ENCODE measurements around the gene ACSBG1.

ACSBG1 gene, protein sequence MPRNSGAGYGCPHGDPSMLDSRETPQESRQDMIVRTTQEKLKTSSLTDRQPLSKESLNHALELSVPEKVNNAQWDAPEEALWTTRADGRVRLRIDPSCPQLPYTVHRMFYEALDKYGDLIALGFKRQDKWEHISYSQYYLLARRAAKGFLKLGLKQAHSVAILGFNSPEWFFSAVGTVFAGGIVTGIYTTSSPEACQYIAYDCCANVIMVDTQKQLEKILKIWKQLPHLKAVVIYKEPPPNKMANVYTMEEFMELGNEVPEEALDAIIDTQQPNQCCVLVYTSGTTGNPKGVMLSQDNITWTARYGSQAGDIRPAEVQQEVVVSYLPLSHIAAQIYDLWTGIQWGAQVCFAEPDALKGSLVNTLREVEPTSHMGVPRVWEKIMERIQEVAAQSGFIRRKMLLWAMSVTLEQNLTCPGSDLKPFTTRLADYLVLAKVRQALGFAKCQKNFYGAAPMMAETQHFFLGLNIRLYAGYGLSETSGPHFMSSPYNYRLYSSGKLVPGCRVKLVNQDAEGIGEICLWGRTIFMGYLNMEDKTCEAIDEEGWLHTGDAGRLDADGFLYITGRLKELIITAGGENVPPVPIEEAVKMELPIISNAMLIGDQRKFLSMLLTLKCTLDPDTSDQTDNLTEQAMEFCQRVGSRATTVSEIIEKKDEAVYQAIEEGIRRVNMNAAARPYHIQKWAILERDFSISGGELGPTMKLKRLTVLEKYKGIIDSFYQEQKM

DNA sequence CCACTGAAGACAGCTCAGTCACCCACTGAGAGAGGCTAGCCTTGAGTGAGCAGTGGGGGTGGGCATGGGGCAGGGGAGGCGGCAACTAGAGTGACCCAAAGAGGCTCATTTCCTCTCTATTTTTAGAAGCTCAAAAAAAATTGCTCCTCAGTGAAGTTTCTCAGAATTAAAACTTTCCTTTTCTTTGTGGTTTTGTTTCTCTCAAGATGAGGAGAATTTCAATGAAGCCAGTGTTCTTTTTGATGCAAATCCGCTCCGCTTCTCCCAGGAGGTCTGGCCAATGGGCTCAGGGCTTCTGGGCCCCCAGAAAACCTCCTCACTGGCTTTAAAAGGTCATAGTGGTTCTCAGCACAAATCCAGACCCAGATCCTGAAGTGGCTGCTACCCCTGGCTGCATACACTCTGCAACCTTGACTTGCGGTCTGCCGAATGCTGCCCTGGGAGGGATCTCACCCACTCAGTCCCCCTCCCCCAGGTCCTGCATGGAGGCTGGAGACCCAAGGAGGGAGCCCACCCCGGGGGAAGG is at the start of gene ACSBG1:
TSS of gene ACSBG1 (minus strand) at position 51 of the 526 bp plus-strand sequence. CDS start 64 bp downstream, outside the sequence.
- DNase-seq = no peak

DNA sequence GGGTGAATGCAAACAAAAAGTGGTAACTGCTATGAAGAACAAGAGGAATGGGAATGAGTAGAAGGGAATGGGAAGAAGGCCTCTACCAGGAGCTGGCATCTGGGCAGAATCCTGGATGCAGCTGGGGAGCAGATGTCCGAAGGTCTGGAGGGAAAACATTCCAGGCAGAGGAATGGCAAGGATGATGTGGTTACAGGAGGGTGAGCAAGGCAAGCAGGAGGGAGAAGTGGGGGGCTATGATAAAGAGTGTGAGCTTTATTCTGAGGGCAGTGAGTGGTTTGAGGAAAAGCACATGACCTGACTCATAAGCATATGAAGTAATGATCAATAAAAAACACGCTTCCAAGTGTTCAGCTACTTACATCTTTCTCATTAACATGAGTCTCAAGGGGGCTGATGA is 48.0 kb upstream of the ACSBG1 start:
- no peak for DNase-seq

GRCh38 chr15:78280319-78281072 is 46.1 kb upstream of the ACSBG1 start:
- no peak for DNase-seq

- peak; percentile 75 for DNase-seq
Observed at GRCh38 chr15:78276064-78276943, 41.9 kb upstream of the ACSBG1 start.

- DNase-seq = no peak
Observed at GRCh38 chr15:78274994-78275393, 40.6 kb upstream of the ACSBG1 start.

GRCh38 chr15:78272776-78273175 is 38.4 kb upstream of the ACSBG1 start:
- no peak for DNase-seq

DNA sequence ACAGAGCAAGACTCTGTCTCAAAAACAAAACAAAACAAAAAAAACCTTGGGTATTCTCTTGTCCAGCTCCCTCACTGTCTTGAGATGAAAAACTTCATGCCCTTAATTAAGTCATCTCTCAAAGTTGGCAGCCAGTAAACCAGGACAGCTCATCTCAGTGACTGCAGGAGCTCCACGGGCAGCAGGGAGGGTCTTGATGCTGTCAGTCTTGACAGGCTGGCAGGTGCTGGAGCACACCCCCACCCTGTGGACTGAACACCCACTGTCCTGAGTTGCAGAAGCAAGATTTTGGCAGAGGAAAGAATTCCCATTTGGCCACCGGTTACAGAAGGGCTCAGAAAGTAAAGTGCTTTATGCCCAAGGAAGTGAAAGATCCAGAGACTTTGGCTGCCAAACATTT is 38.0 kb upstream of the ACSBG1 start:
- no peak for DNase-seq

DNA sequence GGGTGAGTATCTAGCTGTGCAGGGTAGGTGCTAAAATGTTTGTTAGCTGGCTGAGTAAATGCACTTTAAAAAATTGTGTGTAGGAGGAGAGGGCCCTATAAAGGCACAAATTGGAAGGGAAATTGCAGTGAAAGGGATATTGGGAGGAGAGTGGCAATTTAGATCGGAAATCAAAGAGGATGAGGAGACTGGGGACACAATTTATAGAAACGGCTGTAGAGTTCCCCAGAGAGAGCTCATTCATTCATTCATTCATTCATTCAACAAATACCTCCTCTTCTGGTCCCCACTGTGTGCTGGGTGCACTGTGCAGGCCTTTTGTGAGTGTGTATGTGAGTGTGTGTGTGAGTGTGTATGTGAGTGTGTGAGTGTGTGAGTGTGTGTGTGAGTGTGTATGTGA is 32.4 kb upstream of the ACSBG1 start:
- DNase-seq = no peak

- no peak for DNase-seq
Observed at GRCh38 chr15:78266229-78266628, 31.9 kb upstream of the ACSBG1 start.

GRCh38 chr15:78265752-78266224 is 31.4 kb upstream of the ACSBG1 start:
- DNase-seq = no peak

GRCh38 chr15:78265137-78265460 is 30.7 kb upstream of the ACSBG1 start:
- DNase-seq = no peak

DNA sequence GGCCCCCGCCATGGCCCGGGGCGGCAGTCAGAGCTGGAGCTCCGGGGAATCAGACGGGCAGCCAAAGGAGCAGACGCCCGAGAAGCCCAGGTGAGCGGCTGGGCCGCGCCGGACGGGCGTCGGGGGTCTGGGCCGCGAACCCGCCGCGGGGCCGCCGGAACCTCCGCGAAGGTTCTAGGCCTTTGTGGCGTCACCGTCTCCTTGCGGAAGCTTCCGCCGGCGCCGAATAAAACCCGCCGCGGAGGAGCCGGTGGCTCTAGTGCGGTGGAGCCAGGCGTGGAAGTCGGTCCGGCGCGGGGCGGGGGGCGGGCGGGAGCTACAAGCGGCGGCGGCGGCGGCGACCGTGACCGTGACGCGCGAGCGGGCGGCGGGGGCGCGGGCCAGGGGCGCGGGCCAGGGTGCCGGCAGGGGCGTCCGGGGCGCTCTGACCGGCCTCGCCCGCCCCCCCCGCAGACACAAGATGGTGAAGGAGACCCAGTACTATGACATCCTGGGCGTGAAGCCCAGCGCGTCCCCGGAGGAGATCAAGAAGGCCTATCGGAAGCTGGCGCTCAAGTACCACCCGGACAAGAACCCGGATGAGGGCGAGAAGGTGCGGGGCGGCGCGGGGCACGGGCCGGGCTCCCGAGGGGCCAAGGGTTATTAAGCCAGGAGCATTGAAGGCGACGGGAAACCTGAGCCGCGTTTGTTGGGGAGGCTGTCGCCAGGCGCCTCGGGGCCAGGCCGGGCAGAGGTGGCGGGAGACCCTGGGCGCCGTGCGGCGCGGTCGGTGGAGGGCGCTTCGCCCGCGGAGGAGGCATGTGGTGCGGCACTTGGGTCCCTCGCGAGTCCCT is 30.2 kb upstream of the ACSBG1 start, which contains the start of gene DNAJA4:
TSS of gene DNAJA4 (plus strand) at position 259 of the 833 bp plus-strand sequence. CDS start at position 461, 202 bp downstream.
- no peak for DNase-seq

DNA sequence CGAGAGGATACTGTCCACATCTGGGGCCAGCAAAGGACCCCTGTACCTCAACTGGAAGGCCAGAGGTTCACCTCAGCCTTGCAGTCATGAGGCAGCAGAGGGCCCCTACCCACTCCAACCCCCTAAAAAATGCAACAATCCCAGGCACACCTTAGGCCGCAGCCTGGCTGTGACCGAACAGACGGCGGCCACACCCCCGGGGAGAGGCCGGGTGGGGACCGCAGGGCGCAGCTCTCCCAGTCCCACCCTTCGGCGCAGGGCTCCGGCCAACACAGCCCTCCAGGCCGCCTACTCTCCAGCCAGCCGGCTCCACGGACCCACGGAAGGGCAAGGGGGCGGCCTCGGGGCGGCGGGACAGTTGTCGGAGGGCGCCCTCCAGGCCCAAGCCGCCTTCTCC is 29.5 kb upstream of the ACSBG1 start:
- DNase-seq = no peak

DNA sequence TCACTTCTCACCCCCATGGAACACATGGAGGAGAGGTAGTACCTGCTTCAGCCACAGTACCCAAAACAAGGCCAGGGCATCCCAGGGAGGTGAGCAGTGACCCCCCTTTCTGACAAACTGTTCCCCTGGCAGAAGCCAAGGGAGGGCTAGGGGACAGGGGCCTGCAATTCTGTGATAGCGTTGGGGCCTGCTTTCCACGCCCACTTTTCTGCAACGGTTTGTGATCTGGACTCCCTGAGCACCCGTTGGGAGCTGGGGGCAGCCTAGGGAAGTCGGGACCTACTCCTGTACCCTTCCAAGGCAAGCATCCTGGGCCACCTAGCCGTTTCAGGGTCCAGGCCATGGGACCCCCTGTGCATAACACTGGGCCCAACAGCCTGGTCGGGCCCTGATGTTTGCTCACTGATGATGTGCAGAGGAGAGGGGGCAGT is 29.0 kb upstream of the ACSBG1 start:
- no peak for DNase-seq

DNA sequence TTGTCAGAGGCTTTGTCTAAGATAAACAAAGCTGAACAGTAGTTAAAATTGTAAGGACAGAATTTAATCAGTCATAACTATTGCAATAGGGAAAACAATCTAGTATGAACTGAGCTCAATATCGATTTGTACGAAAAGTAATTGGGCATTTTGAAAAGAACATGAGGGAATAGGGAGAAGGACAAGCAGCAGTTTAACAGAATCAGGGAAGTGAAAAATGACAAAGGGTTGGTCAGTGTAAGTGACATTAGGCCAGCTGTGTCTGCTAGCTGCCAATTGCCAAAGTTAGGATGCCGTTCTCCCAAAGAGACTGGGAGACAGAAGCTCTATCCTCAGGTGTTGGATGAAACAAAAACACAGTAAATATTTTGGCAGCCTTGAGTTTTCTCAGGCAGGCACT is 26.7 kb upstream of the ACSBG1 start:
- no peak for DNase-seq

GRCh38 chr15:78260489-78260888 is 26.1 kb upstream of the ACSBG1 start:
- DNase-seq = no peak

DNA sequence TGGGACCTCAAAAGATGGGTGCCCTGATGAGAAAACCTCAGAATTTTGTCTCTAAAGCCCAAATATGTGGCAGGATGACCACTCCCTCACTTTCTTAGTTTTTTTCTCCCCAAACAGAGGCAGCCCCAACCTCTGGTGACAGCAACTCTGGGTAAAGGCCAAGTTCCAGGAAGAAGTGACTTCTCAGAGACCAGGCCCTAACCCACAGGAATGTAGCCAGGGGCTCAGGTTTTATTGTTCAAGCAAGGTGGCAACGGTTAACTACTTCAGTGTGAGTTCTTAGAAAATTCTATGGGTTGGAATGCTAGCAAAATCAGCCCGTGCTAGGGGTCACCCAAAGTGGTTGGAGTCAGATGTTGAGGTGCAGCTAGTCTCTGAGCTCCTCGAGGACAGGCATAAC is 24.9 kb upstream of the ACSBG1 start:
- DNase-seq = no peak

GRCh38 chr15:78257681-78258080 is 23.3 kb upstream of the ACSBG1 start:
- DNase-seq = no peak

DNA sequence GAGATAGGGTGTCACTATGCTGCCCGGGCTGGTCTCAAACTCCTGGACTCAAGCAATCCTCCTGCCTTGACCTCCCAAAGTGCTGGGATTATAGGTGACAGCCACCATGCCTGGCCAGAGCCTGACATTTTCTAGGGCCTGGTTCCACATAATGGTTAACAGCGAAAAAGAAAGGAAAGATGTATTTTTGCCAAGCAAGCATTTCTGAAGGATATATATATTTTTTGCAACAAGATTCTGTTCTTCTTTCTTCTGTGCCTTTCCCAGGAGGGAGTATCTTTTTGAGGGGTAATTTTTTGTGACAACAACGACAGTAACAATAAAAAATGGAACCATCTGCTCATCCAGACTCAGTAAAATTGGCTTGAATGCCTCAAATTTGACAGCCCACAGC is 21.7 kb upstream of the ACSBG1 start:
- no peak for DNase-seq

DNA sequence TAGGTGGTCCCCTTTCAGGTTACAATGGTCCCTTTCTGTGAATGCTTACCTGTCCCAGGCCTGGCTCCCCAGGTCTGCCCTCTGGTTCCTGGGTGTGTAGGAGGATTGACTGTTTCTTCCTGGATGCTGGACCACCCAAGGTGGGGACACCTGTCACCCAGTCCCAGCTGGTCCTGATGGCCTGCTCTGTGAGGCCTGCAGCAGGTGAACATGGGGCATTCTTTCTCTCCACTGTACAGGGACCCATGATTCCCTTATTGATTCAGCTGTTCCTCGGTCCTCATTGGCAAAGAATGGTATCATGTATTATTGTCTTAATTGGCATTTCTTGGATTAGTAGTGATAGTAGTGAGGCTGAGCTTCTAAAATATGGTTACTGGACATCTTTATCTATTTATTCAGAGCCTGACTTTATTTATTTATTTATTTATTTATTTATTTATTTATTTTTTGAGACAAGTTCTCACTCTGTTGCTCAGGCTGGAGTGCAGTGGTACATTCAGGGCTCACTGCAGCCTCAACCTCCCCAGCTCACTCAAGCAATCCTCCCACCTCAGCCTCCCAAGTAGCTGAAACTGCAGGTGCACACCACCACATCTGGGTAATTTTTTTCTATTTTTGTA is 21.2 kb upstream of the ACSBG1 start:
- DNase-seq = no peak

- no peak for DNase-seq
Observed at GRCh38 chr15:78251136-78251535, 16.8 kb upstream of the ACSBG1 start.

All from OCI-M1 (cell line).